ENCODE data around the gene FAM170B. TPM values are rescaled to one million over a fixed set of nuclear protein-coding genes. Genes with fewer than 3 reads are reported as not detected.

FAM170B gene
- total and polyA plus RNA-seq, 2 experiments from 2014 or later = not detected

DNA sequence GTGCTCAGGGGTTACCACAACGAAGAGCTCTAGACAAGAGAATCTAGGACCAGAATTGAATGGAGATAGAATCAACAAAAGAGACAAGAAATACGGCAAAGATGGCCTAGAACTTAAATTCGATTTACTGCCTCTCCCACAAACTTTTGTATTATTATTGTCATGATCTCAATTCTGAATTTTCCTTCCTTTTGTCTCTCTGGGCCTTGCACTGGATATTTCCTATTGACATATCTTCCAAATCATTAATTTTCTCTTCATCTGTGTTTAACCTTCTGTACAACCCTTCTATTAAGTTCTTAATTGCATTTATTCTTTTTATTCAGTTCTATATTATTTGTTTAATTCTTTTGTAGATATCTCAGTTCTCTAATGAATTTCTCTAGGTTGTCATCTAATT is 46.9 kb downstream of the FAM170B start:
- no peaks in the 10 kb centered on the region for H3K9me3 ChIP-seq (ENCODE audit: low read depth)
- no peak for DNase-seq
- no peaks in the 10 kb centered on the region for H3K27me3 ChIP-seq (replicated peaks; ENCODE audit: insufficient read depth)
- no peaks in the 10 kb centered on the region for H4K20me1 ChIP-seq (ENCODE audit: insufficient read depth)
- no peak overlapping the region for H3K4me3 ChIP-seq
- H3K36me3 ChIP-seq (ENCODE audit: low read depth) = peaks cover 4% of the 10 kb centered on the region
- H3K27ac ChIP-seq = no peak overlapping the region
- in situ Hi-C loops (cut with MboI) = no loop called here
- no peak overlapping the region for H3K4me2 ChIP-seq (ENCODE audit: unreplicated experiment)
- WGBS, 2 experiments (ENCODE audit: low coverage in 1 of 2, low lambda C conversion rate in 2 of 2, missing lambda C conversion rate in 2 of 2) = 70 to 73% methylated on average over 3 of the region's 3 CpGs
- no peak for TF ChIP-seq EZH2 (IDR thresholded peaks at IDR 0.05; ENCODE audit: insufficient read depth, poor library complexity, severe bottlenecking)
- TF ChIP-seq EZH2phosphoT487 (IDR thresholded peaks at IDR 0.05; ENCODE audit: insufficient read depth, low read depth) = no peak
- no peaks in the 10 kb centered on the region for H3F3A ChIP-seq (ENCODE audit: insufficient read depth)
- no peak overlapping the region for H2AFZ ChIP-seq
- H3K4me1 ChIP-seq (ENCODE audit: insufficient read depth) = no peaks in the 10 kb centered on the region; the same call in 1 of the 2 replicates
- H3K9ac ChIP-seq = no peak overlapping the region
- H3K9me2 ChIP-seq (ENCODE audit: insufficient read depth) = no peaks in the 10 kb centered on the region
- H3K79me2 ChIP-seq (ENCODE audit: insufficient read depth) = no peaks in the 10 kb centered on the region

DNA sequence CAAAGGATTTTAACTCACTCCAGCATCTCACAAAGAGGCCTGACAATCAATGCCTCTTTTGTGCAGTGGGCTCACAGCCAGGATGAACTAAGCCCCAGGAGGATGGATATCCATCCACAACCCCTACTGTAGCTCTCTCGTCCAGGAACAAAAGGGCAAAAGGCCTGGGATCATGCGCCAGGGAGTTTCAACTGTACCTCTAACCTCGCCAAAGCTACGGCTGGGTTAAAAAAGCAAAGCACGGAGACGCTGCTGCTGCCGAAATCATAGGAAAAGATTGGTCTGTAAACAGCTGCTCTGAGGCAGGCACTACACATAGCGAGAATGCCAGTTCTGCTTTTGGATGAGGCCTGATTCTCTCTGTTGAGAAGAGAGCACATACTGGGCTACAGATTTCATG is 50.6 kb downstream of the FAM170B start:
- Histone ChIP-seq H3K36me3 (ENCODE audit: low read depth) (peaks cover 4% of the 10 kb centered on the region), H3K4me2 (ENCODE audit: unreplicated experiment) (no peak overlapping the region), H3K27me3 (replicated peaks; ENCODE audit: insufficient read depth) (no peaks in the 10 kb centered on the region), H3K9me2 (ENCODE audit: insufficient read depth) (no peaks in the 10 kb centered on the region), H3K4me3 (no peak overlapping the region), H3F3A (ENCODE audit: insufficient read depth) (peaks cover 6% of the 10 kb centered on the region), H3K4me1 (ENCODE audit: insufficient read depth) (no peaks in the 10 kb centered on the region), H3K9me3 (ENCODE audit: low read depth) (no peaks in the 10 kb centered on the region), H4K20me1 (ENCODE audit: insufficient read depth) (no peaks in the 10 kb centered on the region), H3K9ac (no peak overlapping the region), H3K27ac (no peak overlapping the region), H2AFZ (no peak overlapping the region), H3K79me2 (ENCODE audit: insufficient read depth) (no peaks in the 10 kb centered on the region)
- TF ChIP-seq EZH2phosphoT487 (IDR thresholded peaks at IDR 0.05; ENCODE audit: insufficient read depth, low read depth) (no peak), EZH2 (IDR thresholded peaks at IDR 0.05; ENCODE audit: insufficient read depth, poor library complexity, severe bottlenecking) (no peak)
- 76 to 79% methylated on average over 8 of the region's 8 CpGs for WGBS, 2 experiments (ENCODE audit: low coverage in 1 of 2, low lambda C conversion rate in 2 of 2, missing lambda C conversion rate in 2 of 2)
- in situ Hi-C loops (cut with MboI) = no loop called here
- DNase-seq = no peak

DNA sequence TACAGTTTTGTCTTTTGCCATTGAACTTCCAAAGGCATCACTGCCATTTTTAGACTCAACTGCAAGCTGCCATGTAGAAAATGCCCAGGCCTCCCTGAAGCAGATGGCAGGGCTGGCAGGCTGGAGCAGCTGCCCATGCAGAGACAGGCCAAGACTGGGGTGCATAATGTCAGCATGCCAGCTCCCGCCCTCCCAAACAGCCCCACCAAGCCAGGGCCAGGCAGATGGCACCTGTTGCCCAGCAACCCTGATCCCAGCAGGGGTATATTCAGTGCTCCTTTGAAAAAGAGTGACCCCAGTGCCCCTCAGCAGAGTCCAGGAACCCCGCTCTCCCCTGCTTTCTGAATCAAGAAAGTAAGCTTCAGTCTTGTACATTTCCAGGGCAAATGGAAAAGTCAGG is 51.1 kb downstream of the FAM170B start:
- no peak for DNase-seq
- TF ChIP-seq EZH2phosphoT487 (IDR thresholded peaks at IDR 0.05; ENCODE audit: insufficient read depth, low read depth) (no peak), EZH2 (IDR thresholded peaks at IDR 0.05; ENCODE audit: insufficient read depth, poor library complexity, severe bottlenecking) (no peak)
- Histone ChIP-seq H4K20me1 (ENCODE audit: insufficient read depth) (no peaks in the 10 kb centered on the region), H3K9me2 (ENCODE audit: insufficient read depth) (no peaks in the 10 kb centered on the region), H3K27ac (no peak overlapping the region), H3K4me1 (ENCODE audit: insufficient read depth) (no peaks in the 10 kb centered on the region), H3K36me3 (ENCODE audit: low read depth) (peaks cover 4% of the 10 kb centered on the region), H3F3A (ENCODE audit: insufficient read depth) (peaks cover 6% of the 10 kb centered on the region), H3K9me3 (ENCODE audit: low read depth) (no peaks in the 10 kb centered on the region), H3K9ac (no peak overlapping the region), H2AFZ (no peak overlapping the region), H3K79me2 (ENCODE audit: insufficient read depth) (no peaks in the 10 kb centered on the region), H3K4me3 (no peak overlapping the region), H3K27me3 (replicated peaks; ENCODE audit: insufficient read depth) (no peaks in the 10 kb centered on the region), H3K4me2 (ENCODE audit: unreplicated experiment) (no peak overlapping the region)
- in situ Hi-C loops (cut with MboI) = no loop called here
- 97 to 100% methylated on average over 2 of the region's 2 CpGs for WGBS, 2 experiments (ENCODE audit: low coverage in 1 of 2, low lambda C conversion rate in 2 of 2, missing lambda C conversion rate in 2 of 2)

DNA sequence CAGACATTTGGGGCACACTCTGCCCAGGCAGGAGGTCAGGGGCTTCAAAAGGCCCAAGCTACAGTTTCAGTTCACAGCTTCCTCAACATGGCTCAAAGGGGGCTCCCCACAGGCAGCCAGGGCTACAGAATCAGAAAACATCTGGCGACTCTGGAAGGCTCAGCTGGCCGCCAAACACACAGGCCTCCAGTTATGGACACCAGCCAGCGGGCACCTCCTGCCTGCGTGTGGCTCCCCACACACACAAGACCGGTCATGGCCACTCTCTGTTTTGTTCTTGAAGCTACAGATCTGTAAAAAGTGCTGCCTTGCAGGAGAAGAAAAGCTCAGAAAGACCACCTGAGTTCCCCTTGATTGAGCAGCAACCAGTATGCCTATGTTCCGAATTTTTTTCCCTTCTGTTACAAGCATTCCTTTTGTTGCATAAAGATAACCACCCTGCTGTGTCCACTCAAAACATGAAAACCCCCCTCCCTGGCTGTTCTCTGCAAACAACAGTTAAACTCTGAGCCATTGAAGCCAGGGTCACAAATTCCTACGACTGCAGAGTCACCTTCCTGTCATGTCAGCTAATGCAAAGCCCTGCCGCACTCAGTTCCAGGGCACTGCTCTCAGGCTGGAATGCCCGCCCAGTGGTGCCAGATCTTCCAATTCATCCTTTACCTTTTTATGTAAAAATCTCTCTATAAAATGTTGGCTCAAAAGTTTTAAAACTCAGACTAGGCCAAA is 52.1 kb downstream of the FAM170B start:
- no peak overlapping the region for H2AFZ ChIP-seq
- no peaks in the 10 kb centered on the region for H3K27me3 ChIP-seq (replicated peaks; ENCODE audit: insufficient read depth)
- H3K79me2 ChIP-seq (ENCODE audit: insufficient read depth) = no peaks in the 10 kb centered on the region
- H3K4me1 ChIP-seq (ENCODE audit: insufficient read depth) = no peaks in the 10 kb centered on the region
- peaks cover 6% of the 10 kb centered on the region for H3F3A ChIP-seq (ENCODE audit: insufficient read depth)
- H3K9me2 ChIP-seq (ENCODE audit: insufficient read depth) = no peaks in the 10 kb centered on the region
- no peaks in the 10 kb centered on the region for H3K9me3 ChIP-seq (ENCODE audit: low read depth)
- no peak overlapping the region for H3K27ac ChIP-seq
- H3K4me2 ChIP-seq (ENCODE audit: unreplicated experiment) = no peak overlapping the region
- 56 to 57% methylated on average over 9 of the region's 9 CpGs for WGBS, 2 experiments (ENCODE audit: low coverage in 1 of 2, low lambda C conversion rate in 2 of 2, missing lambda C conversion rate in 2 of 2)
- peak; percentile 39 for DNase-seq
- H3K4me3 ChIP-seq = no peak overlapping the region
- in situ Hi-C loops (cut with MboI) = no loop called here
- H3K9ac ChIP-seq = no peak overlapping the region
- H4K20me1 ChIP-seq (ENCODE audit: insufficient read depth) = no peaks in the 10 kb centered on the region
- no peak for TF ChIP-seq EZH2phosphoT487 (IDR thresholded peaks at IDR 0.05; ENCODE audit: insufficient read depth, low read depth)
- TF ChIP-seq EZH2 (IDR thresholded peaks at IDR 0.05; ENCODE audit: insufficient read depth, poor library complexity, severe bottlenecking) = no peak
- H3K36me3 ChIP-seq (ENCODE audit: low read depth) = peaks cover 4% of the 10 kb centered on the region

Other genes with a start within 250 kb of the FAM170B start
- not detected in 2 replicates for gene LRRC18, start 194.2 kb downstream of the FAM170B start, total RNA-seq (2014; rRNA removed; shearing (Covaris generic))
- not detected in 2 replicates for gene LRRC18, start 194.2 kb downstream of the FAM170B start, polyA plus RNA-seq (2016; fragmentation: Nextera tagmentation; extraction: Ambion mirVana)
- 8.7 and 9.5 TPM in 2 replicates for gene VSTM4, start 18.5 kb downstream of the FAM170B start, total RNA-seq (2014; rRNA removed; shearing (Covaris generic))
- gene VSTM4, start 18.5 kb downstream of the FAM170B start, polyA plus RNA-seq (2016; fragmentation: Nextera tagmentation; extraction: Ambion mirVana) = 12.3 and 12.4 TPM in 2 replicates
- gene TMEM273, start 54.4 kb upstream of the FAM170B start, total RNA-seq (2014; rRNA removed; shearing (Covaris generic)) = not detected in 2 replicates
- gene TMEM273, start 54.4 kb upstream of the FAM170B start, polyA plus RNA-seq (2016; fragmentation: Nextera tagmentation; extraction: Ambion mirVana) = not detected in 2 replicates
- gene C10orf71, start 165.1 kb upstream of the FAM170B start, total RNA-seq (2014; rRNA removed; shearing (Covaris generic)) = not detected in 2 replicates
- not detected in 2 replicates for gene C10orf71, start 165.1 kb upstream of the FAM170B start, polyA plus RNA-seq (2016; fragmentation: Nextera tagmentation; extraction: Ambion mirVana)